ENCODE measurements around the gene TMEM35B. TPM values are rescaled to one million over a fixed set of nuclear protein-coding genes. Genes with fewer than 3 reads are reported as not detected.

Gene TMEM35B
- total and polyA plus RNA-seq, 9 of the 15 experiments (the other 6 are each of a cell fraction or from before 2014, with no cell fraction given): 11.4 to 142 (median 21.4) TPM

DNA sequence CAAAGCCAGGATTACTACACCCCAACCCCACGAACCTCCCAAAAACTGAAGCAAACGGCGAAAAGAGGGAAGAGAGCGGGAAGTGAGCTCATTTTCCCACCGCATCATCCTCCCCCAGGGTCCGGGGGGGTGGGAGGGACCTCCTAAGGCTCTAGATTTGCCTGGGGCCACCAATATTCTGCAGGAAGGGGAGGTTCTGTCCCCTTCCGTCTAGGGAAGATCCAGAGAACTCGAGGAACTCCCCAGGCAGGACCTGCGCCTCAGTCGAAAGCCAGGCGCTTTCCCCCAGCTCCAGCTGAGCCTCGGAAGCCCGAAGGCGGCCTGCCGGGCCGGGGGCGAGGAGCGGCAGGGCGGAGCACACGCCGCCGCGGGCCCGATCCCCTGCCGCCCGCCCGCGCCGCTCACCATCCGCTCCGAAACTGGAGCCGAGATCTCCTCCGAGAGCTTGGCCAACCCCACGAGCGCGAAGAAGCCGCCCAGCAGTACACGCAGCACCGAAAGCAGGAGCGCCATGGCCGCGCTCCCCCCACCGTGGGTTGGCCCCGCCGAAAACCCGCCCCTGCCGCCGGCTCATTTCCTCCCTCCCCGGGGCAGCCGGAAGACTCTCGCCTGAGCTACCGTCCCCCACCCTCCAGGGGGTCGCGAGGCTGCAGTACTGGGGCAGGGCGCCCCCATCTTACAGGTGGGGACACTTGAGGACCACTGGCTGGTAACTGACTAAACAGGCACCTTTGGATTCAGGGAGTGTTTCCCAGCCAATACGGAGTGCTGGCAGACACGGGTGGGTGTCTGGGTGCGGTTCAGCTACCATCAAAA, at the start of gene TMEM35B (continued):
- TF ChIP-seq, protein P1, sequence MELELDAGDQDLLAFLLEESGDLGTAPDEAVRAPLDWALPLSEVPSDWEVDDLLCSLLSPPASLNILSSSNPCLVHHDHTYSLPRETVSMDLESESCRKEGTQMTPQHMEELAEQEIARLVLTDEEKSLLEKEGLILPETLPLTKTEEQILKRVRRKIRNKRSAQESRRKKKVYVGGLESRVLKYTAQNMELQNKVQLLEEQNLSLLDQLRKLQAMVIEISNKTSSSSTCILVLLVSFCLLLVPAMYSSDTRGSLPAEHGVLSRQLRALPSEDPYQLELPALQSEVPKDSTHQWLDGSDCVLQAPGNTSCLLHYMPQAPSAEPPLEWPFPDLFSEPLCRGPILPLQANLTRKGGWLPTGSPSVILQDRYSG (tag; conservative IDR thresholded peaks at IDR 0.05; ENCODE audit: low read depth): no peak
- no peak for TF ChIP-seq ETS2 (tag; IDR thresholded peaks at IDR 0.05; ENCODE audit: borderline replicate concordance, poor library complexity, severe bottlenecking)
- TF ChIP-seq GTF2E2 (tag; IDR thresholded peaks at IDR 0.05): 0 out of 2 replicates have a peak, but pooled peaks have one; percentile 38
- TF ChIP-seq ARID1B (IDR thresholded peaks at IDR 0.05): peak; percentile 34; the same call in 1 of the 2 replicates
- TF ChIP-seq CHD1 (IDR thresholded peaks at IDR 0.05; ENCODE audit: low read length): peak; percentile 81
- TF ChIP-seq SETDB1 (IDR thresholded peaks at IDR 0.05; ENCODE audit: low read length): no peak
- TF ChIP-seq, protein P2, sequence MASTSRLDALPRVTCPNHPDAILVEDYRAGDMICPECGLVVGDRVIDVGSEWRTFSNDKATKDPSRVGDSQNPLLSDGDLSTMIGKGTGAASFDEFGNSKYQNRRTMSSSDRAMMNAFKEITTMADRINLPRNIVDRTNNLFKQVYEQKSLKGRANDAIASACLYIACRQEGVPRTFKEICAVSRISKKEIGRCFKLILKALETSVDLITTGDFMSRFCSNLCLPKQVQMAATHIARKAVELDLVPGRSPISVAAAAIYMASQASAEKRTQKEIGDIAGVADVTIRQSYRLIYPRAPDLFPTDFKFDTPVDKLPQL (IDR thresholded peaks at IDR 0.05; ENCODE audit: extremely low read depth, insufficient read length): no peak
- peak; percentile 69 for TF ChIP-seq POLR2H (tag; IDR thresholded peaks at IDR 0.05; ENCODE audit: low read depth)
- peak; percentile 35; the same call in 1 of the 2 replicates for TF ChIP-seq SPI1 (IDR thresholded peaks at IDR 0.05; ENCODE audit: borderline replicate concordance, low read depth, low read length)
- TF ChIP-seq, protein P3, sequence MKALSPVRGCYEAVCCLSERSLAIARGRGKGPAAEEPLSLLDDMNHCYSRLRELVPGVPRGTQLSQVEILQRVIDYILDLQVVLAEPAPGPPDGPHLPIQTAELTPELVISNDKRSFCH (CRISPR knock-in tag; IDR thresholded peaks at IDR 0.05): no peak
- TF ChIP-seq, protein P3 (tag; IDR thresholded peaks at IDR 0.05): peak; percentile 17; the same call in 1 of the 2 replicates
- no peak for TF ChIP-seq HNRNPL (IDR thresholded peaks at IDR 0.05; ENCODE audit: low read depth, low read length)
- TF ChIP-seq, protein P4, sequence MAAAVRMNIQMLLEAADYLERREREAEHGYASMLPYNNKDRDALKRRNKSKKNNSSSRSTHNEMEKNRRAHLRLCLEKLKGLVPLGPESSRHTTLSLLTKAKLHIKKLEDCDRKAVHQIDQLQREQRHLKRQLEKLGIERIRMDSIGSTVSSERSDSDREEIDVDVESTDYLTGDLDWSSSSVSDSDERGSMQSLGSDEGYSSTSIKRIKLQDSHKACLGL (CRISPR knock-in tag; IDR thresholded peaks at IDR 0.05; ENCODE audit: borderline replicate concordance, poor library complexity, severe bottlenecking): no peak
- TF ChIP-seq HDAC2 (IDR thresholded peaks at IDR 0.05): peak; percentile 93
- 0 out of 2 replicates have a peak, but pooled peaks have one; percentile 26 for TF ChIP-seq ZNF561 (CRISPR knock-in tag; conservative IDR thresholded peaks at IDR 0.05)
- TF ChIP-seq ETV1 (tag; conservative IDR thresholded peaks at IDR 0.05; ENCODE audit: low read depth): peak; percentile 69
- TF ChIP-seq, protein P5, sequence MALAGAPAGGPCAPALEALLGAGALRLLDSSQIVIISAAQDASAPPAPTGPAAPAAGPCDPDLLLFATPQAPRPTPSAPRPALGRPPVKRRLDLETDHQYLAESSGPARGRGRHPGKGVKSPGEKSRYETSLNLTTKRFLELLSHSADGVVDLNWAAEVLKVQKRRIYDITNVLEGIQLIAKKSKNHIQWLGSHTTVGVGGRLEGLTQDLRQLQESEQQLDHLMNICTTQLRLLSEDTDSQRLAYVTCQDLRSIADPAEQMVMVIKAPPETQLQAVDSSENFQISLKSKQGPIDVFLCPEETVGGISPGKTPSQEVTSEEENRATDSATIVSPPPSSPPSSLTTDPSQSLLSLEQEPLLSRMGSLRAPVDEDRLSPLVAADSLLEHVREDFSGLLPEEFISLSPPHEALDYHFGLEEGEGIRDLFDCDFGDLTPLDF (CRISPR knock-in tag; IDR thresholded peaks at IDR 0.05): peak; percentile 43; the same call in 1 of the 2 replicates
- TF ChIP-seq, protein P6, sequence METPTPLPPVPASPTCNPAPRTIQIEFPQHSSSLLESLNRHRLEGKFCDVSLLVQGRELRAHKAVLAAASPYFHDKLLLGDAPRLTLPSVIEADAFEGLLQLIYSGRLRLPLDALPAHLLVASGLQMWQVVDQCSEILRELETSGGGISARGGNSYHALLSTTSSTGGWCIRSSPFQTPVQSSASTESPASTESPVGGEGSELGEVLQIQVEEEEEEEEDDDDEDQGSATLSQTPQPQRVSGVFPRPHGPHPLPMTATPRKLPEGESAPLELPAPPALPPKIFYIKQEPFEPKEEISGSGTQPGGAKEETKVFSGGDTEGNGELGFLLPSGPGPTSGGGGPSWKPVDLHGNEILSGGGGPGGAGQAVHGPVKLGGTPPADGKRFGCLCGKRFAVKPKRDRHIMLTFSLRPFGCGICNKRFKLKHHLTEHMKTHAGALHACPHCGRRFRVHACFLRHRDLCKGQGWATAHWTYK (CRISPR knock-in tag; IDR thresholded peaks at IDR 0.05): peak; percentile 69; the same call in 1 of the 2 replicates
- 0 out of 2 replicates have a peak, but pooled peaks have one; percentile 8 for TF ChIP-seq BHLHE40 (IDR thresholded peaks at IDR 0.05; ENCODE audit: low read length)
- peak; percentile 15 for TF ChIP-seq HNRNPLL (IDR thresholded peaks at IDR 0.05; ENCODE audit: low read depth, low read length, poor library complexity, severe bottlenecking)
